B cell (primary cell): ENCODE data around the gene DUSP7.

Experiments
- EZH2 ChIP-seq: IDR thresholded peaks from 2 replicates; pipeline ENCODE4 v1.6.1; 2012; ENCODE audit warnings: borderline replicate concordance, low read depth, mild to moderate bottlenecking, moderate library complexity, low read length; ENCODE audit not compliant: insufficient read depth, poor library complexity, severe bottlenecking
- TF ChIP-seq, protein P1 (sequence below): fragments of 200-600 bp; IDR thresholded peaks from one replicate; pipeline ENCODE4 v1.8.0; 2022; ENCODE audit warnings: antibody characterized with exemption, mild to moderate bottlenecking

DNA sequence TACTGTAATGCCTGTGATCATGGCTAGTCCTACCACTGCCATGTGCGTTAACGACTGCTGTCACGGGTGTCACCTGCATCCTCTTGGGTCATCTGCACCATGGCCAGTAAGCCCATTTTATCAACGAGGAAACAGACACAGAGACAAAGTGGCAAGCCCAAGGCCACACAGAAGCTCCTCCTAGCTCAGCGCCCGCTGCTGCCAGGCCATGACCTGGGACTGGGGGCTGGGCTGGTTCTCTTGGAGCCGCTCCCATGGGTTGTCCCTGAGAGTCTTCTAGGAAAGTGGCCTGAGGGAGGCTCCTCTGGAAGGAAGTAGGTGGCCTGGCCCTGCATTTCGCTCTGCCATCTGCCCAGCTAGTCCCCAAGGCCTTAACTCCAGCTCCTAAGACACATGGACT is 4.9 kb downstream of the DUSP7 start:
- TF ChIP-seq EZH2, result no peak
- TF ChIP-seq, protein P1, sequence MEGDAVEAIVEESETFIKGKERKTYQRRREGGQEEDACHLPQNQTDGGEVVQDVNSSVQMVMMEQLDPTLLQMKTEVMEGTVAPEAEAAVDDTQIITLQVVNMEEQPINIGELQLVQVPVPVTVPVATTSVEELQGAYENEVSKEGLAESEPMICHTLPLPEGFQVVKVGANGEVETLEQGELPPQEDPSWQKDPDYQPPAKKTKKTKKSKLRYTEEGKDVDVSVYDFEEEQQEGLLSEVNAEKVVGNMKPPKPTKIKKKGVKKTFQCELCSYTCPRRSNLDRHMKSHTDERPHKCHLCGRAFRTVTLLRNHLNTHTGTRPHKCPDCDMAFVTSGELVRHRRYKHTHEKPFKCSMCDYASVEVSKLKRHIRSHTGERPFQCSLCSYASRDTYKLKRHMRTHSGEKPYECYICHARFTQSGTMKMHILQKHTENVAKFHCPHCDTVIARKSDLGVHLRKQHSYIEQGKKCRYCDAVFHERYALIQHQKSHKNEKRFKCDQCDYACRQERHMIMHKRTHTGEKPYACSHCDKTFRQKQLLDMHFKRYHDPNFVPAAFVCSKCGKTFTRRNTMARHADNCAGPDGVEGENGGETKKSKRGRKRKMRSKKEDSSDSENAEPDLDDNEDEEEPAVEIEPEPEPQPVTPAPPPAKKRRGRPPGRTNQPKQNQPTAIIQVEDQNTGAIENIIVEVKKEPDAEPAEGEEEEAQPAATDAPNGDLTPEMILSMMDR, result no peak
